Right atrium auricular region (tissue), 2 donors: ENCODE results near the gene EXOC6B. TPM values are rescaled to one million over a fixed set of nuclear protein-coding genes. Genes with fewer than 3 reads are reported as not detected.

ENCODE experiments used
- DNase-seq: peaks from one replicate; pipeline ENCODE4 v3.0.0-alpha.2; 2019; ENCODE audit warnings: low spot score
- H3K27ac ChIP-seq, 2 donors: fragments of 200-600 bp; sonication (generic); 1 replicate in 1 of 2; 2 replicates in 1 of 2; pipeline ENCODE4 v1.5.1; 2016 to 2019
- H3K27me3 ChIP-seq, 2 donors: fragments of 200-600 bp; sonication (generic); one replicate each; pipeline versions ENCODE4 v1.5.1 to v1.6.0; 2017 to 2019
- H3K36me3 ChIP-seq: fragments of 200-600 bp; sonication (generic); one replicate; pipeline ENCODE4 v1.5.1; 2016
- H3K4me1 ChIP-seq, 2 donors: fragments of 200-600 bp; sonication (generic); one replicate each; pipeline versions ENCODE4 v1.5.1 to v1.6.0; 2017 to 2019
- H3K4me3 ChIP-seq, 2 donors: fragments of 200-600 bp; sonication (generic); 1 replicate in 1 of 2; 2 replicates in 1 of 2; pipeline ENCODE4 v1.5.1; 2017 to 2019; ENCODE audit warnings: mild to moderate bottlenecking in 1 of 2, moderate library complexity in 1 of 2
- H3K9me3 ChIP-seq, 2 donors: fragments of 200-600 bp; sonication (generic); one replicate each; pipeline ENCODE4 v1.5.1; 2019
- total RNA-seq, 2 donors: library from RNA; depleted of rRNA; stranded (reverse); fragments of >200 nt; gene quantifications; one replicate each; pipeline ENCODE4 v1.1.0, GENCODE V29; 2016
- TF ChIP-seq, protein P1 (sequence below), 2 donors: fragments of 200-600 bp; sonication (generic); IDR thresholded peaks; one replicate each; pipeline ENCODE4 v1.5.1; 2019; ENCODE audit warnings: antibody characterized with exemption in 2 of 2

Gene EXOC6B
- total RNA-seq, 2 donors from 2014 or later = 80.5 to 111 TPM

DNA sequence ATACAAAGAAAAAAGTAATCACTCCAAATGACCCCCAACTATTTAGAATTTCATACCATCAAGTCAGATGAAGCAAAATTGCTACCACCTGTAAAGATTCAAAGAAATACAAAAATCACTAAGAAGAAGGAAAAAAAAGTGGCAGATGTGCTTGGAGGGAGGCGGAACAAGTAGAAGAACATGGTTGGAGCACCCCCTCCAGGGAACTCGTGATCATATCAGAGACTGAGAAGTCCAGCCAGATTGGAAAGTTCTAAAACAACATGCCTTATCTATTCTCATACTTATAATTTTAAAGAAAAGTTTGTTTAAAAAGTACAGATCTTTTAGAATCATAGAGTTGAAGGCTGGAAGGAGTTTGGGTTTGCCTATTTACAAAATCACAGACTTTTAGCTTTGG is 564.8 kb downstream of the EXOC6B start:
- no peak overlapping the region for H3K4me3 ChIP-seq

DNA sequence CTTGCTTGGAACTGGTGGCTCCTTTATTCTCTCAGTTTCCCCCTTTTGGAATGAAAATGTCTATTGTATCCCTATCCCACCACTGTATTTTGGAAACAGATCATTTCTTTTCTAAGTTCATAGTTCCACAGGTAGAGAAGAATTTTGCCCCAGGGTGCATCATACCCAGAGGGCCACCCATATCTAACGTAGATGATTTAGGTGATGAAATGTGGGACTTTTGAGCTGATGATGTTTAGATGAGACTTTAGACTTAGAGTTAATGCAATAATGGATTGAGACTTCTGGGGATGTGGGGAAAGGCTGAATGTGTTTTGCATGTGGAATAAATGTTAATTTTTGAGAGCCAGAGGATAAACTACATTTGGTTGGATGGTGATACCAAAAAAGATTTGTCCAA is 570.3 kb downstream of the EXOC6B start:
- no peak overlapping the region for H3K27ac ChIP-seq
- no peaks in the 10 kb centered on the region for H3K27me3 ChIP-seq
- H3K4me3 ChIP-seq = no peak overlapping the region
- TF ChIP-seq, protein P1, sequence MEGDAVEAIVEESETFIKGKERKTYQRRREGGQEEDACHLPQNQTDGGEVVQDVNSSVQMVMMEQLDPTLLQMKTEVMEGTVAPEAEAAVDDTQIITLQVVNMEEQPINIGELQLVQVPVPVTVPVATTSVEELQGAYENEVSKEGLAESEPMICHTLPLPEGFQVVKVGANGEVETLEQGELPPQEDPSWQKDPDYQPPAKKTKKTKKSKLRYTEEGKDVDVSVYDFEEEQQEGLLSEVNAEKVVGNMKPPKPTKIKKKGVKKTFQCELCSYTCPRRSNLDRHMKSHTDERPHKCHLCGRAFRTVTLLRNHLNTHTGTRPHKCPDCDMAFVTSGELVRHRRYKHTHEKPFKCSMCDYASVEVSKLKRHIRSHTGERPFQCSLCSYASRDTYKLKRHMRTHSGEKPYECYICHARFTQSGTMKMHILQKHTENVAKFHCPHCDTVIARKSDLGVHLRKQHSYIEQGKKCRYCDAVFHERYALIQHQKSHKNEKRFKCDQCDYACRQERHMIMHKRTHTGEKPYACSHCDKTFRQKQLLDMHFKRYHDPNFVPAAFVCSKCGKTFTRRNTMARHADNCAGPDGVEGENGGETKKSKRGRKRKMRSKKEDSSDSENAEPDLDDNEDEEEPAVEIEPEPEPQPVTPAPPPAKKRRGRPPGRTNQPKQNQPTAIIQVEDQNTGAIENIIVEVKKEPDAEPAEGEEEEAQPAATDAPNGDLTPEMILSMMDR (IDR thresholded peaks at IDR 0.05) = no peak
- no peak for DNase-seq
- no peaks in the 10 kb centered on the region for H3K36me3 ChIP-seq
- no peaks in the 10 kb centered on the region for H3K4me1 ChIP-seq
- H3K9me3 ChIP-seq = no peaks in the 10 kb centered on the region

More for the DNA sequence above, 564.8 kb downstream of the EXOC6B start:
- Histone ChIP-seq H3K36me3 (no peaks in the 10 kb centered on the region), H3K4me1 (peaks cover 0 to 6% of the 10 kb centered on the region in 2 donors), H3K27me3 (no peaks in the 10 kb centered on the region), H3K27ac (no peak overlapping the region), H3K9me3 (no peaks in the 10 kb centered on the region)
- TF ChIP-seq, protein P1 (IDR thresholded peaks at IDR 0.05) = no peak
- DNase-seq = no peak

DNA sequence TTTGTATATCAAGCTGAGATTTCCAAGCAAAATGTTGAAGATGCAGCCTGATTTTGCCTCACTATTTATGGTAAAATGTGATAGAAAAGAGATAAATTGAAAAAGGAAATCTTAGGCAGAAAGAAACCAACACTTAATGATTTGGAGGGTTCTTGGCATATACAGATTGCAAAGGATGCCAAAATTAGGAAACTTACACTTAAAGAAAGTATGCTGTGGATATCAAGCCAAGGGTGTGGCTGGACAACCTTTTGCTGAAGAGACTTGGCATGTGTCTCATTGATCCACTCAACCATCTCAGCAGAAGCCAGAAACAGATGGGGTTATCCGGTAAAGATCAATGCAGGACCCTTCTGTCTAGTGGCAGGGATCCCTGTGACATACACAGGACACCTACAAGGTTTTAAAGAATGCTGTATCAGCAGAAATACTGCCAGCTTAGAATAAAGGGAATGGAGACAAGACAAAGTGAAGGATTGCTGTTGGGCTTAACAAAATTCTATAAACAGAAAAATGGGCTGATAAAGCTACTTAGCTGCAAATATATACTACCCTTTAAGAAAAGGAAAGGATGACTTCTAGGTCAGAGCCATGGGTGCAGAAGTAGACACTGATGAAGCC is 570.9 kb downstream of the EXOC6B start:
- Histone ChIP-seq H3K27me3 (no peaks in the 10 kb centered on the region), H3K4me3 (no peak overlapping the region), H3K36me3 (no peaks in the 10 kb centered on the region), H3K9me3 (no peaks in the 10 kb centered on the region), H3K27ac (no peak overlapping the region), H3K4me1 (no peaks in the 10 kb centered on the region)
- DNase-seq = no peak
- TF ChIP-seq, protein P1 (IDR thresholded peaks at IDR 0.05) = no peak

DNA sequence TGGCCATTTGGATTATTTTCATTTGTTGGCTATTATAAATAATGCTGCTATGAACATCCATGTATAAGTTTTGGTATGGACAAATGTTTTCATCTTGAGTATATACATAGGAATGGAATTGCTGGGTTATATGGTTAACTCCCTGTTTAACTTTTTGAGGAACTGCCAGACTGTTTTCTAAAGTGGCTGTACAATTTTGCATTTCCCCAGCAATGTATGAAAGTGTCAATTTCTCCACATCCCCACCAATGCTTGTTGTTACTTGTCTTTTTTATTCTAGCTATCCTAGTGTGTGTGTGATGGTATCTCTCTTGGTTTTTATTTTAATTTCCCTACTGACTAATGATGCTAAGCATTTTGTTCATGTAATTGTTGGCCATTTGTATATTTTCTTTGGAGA is 587.5 kb downstream of the EXOC6B start:
- H3K27me3 ChIP-seq = no peaks in the 10 kb centered on the region
- TF ChIP-seq, protein P1 (IDR thresholded peaks at IDR 0.05) = no peak

DNA sequence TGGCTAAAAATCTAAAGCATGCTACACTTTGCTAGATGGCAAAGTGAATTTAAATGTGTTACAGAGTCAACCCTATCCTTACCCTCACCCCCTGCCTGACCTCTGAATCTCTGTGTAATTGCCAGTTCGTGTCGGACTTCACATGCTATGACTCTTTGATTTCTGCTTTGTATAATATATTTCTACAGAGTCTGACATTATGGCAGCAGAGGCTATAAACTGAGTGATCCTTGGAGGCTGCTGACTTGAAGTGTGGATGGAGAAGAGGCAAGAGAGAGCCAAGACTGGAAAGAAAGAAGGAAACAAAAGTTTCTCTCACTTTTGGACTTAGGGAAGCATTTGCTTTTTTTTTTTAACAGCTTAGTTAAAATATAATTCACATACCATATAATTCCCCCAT is 588.3 kb downstream of the EXOC6B start:
- DNase-seq = no peak
- H3K27me3 ChIP-seq = no peaks in the 10 kb centered on the region
- H3K36me3 ChIP-seq = no peaks in the 10 kb centered on the region
- H3K4me3 ChIP-seq = no peak overlapping the region
- H3K4me1 ChIP-seq = peaks cover 0 to 12% of the 10 kb centered on the region in 2 donors
- H3K27ac ChIP-seq = no peak overlapping the region
- H3K9me3 ChIP-seq = no peaks in the 10 kb centered on the region
- TF ChIP-seq, protein P1 (IDR thresholded peaks at IDR 0.05) = no peak

More for the DNA sequence above, 587.5 kb downstream of the EXOC6B start:
- Histone ChIP-seq H3K4me1 (peaks cover 0 to 12% of the 10 kb centered on the region in 2 donors), H3K4me3 (no peak overlapping the region), H3K9me3 (no peaks in the 10 kb centered on the region), H3K27ac (no peak overlapping the region), H3K36me3 (no peaks in the 10 kb centered on the region)
- no peak for DNase-seq
